Activated CD4-positive, alpha-beta memory T cell treated with anti-CD3 and anti-CD28 coated beads, Interleukin-2, amount 10 ng/mL, durations not matched to agents 7 days and 5 days (primary cell): ENCODE data around the gene LSAMP. TPM values are rescaled to one million over a fixed set of nuclear protein-coding genes. Genes with fewer than 3 reads are reported as not detected.
"Not testable (repeated sequence)": the region's sequence is repeated elsewhere in the genome, so short reads cannot be mapped to it uniquely, and the experiment has no call there.

ENCODE experiments used
- CTCF ChIA-PET: fragments of 350-600 bp; sonication (Branson Sonifier 250); formaldehyde crosslinking; loops from one replicate; lab custom pipeline; 2021; ENCODE audit warnings: antibody characterized with exemption, inconsistent platforms; lab: Charles Lee
- POLR2A ChIA-PET: fragments of 350-600 bp; sonication (Branson Sonifier 250); formaldehyde crosslinking; loops from one replicate; lab custom pipeline; 2021; ENCODE audit warnings: antibody characterized with exemption; lab: Charles Lee
- DNase-seq: peaks from one replicate; pipeline ENCODE4 v3.0.0-alpha.2; 2020
- H3K27ac Mint-ChIP-seq: one replicate; pipeline ENCODE4 v1.8.0; 2021; ENCODE audit warnings: mild to moderate bottlenecking, mixed read lengths
- H3K27me3 Mint-ChIP-seq: one replicate; pipeline ENCODE4 v1.8.0; 2021; ENCODE audit warnings: mixed read lengths
- H3K36me3 Mint-ChIP-seq: one replicate; pipeline ENCODE4 v1.8.0; 2021; ENCODE audit warnings: low read depth, mixed read lengths
- H3K4me1 Mint-ChIP-seq: one replicate; pipeline ENCODE4 v1.8.0; 2021; ENCODE audit warnings: mixed read lengths
- H3K4me3 Mint-ChIP-seq: one replicate; pipeline ENCODE4 v1.8.0; 2021; ENCODE audit warnings: mild to moderate bottlenecking, mixed read lengths
- H3K9me3 Mint-ChIP-seq: one replicate; pipeline ENCODE4 v1.8.0; 2021; ENCODE audit warnings: mixed read lengths
- total RNA-seq, 2 experiments: library from RNA; stranded (reverse); gene quantifications; one replicate each; pipeline ENCODE4 v1.2.3, GENCODE V29; 2021

The LSAMP gene
- total RNA-seq, 2 experiments from 2014 or later: not detected

- no peaks in the 10 kb centered on the region for H3K36me3 Mint-ChIP-seq
- H3K4me3 Mint-ChIP-seq: no peak overlapping the region
- ChIA-PET POLR2A (no interaction called here), CTCF (no interaction called here)
- H3K4me1 Mint-ChIP-seq: no peaks in the 10 kb centered on the region
- no peaks in the 10 kb centered on the region for H3K9me3 Mint-ChIP-seq
- H3K27me3 Mint-ChIP-seq: peaks cover 25% of the 10 kb centered on the region
- no peak overlapping the region for H3K27ac Mint-ChIP-seq
- no peak for DNase-seq
Observed at GRCh38 chr3:115861166-115861733, 584.0 kb downstream of the LSAMP start.

- POLR2A ChIA-PET: no interaction called here
- Mint-ChIP-seq H3K27me3 (peaks cover 25% of the 10 kb centered on the region), H3K27ac (no peak overlapping the region), H3K4me3 (no peak overlapping the region), H3K36me3 (no peaks in the 10 kb centered on the region), H3K9me3 (no peaks in the 10 kb centered on the region), H3K4me1 (no peaks in the 10 kb centered on the region)
- DNase-seq: no peak
- CTCF ChIA-PET: no interaction called here
Observed at GRCh38 chr3:115860766-115861165, 584.5 kb downstream of the LSAMP start.

- POLR2A ChIA-PET: no interaction called here
Observed at GRCh38 chr3:115859002-115859807, 586.1 kb downstream of the LSAMP start.

GRCh38 chr3:115857518-115858136 is 587.7 kb downstream of the LSAMP start:
- H3K4me1 Mint-ChIP-seq: no peaks in the 10 kb centered on the region
- no peak overlapping the region for H3K4me3 Mint-ChIP-seq
- ChIA-PET POLR2A (no interaction called here), CTCF (interaction anchor here (1.6 kb wide), 1 partner anchor 9 kb away, joined by 3 read pairs; no protein-coding TSS in a partner anchor)
- no peaks in the 10 kb centered on the region for H3K9me3 Mint-ChIP-seq
- peaks cover 23% of the 10 kb centered on the region for H3K27me3 Mint-ChIP-seq
- no peak overlapping the region for H3K27ac Mint-ChIP-seq
- no peaks in the 10 kb centered on the region for H3K36me3 Mint-ChIP-seq
- DNase-seq: no peak

More at GRCh38 chr3:115859002-115859807, 586.1 kb downstream of the LSAMP start:
- no peak overlapping the region for H3K27ac Mint-ChIP-seq
- no peak for DNase-seq
- peaks cover 22% of the 10 kb centered on the region for H3K27me3 Mint-ChIP-seq
- CTCF ChIA-PET: no interaction called here
- H3K4me3 Mint-ChIP-seq: no peak overlapping the region
- H3K9me3 Mint-ChIP-seq: no peaks in the 10 kb centered on the region
- no peaks in the 10 kb centered on the region for H3K36me3 Mint-ChIP-seq
- H3K4me1 Mint-ChIP-seq: no peaks in the 10 kb centered on the region

GRCh38 chr3:115855911-115856310 is 589.4 kb downstream of the LSAMP start:
- ChIA-PET CTCF (no interaction called here), POLR2A (no interaction called here)
- Mint-ChIP-seq H3K4me3 (no peak overlapping the region), H3K27ac (no peak overlapping the region), H3K9me3 (no peaks in the 10 kb centered on the region), H3K4me1 (no peaks in the 10 kb centered on the region), H3K36me3 (no peaks in the 10 kb centered on the region), H3K27me3 (peaks cover 13% of the 10 kb centered on the region)
- DNase-seq: no peak

- DNase-seq: no peak
- H3K9me3 Mint-ChIP-seq: no peaks in the 10 kb centered on the region
- ChIA-PET POLR2A (no interaction called here), CTCF (interaction anchor here (1.4 kb wide), 1 partner anchor 17 kb away, joined by 3 read pairs; no protein-coding TSS in a partner anchor)
- H3K4me1 Mint-ChIP-seq: no peaks in the 10 kb centered on the region
- H3K27me3 Mint-ChIP-seq: peaks cover 10% of the 10 kb centered on the region
- H3K27ac Mint-ChIP-seq: no peak overlapping the region
- H3K36me3 Mint-ChIP-seq: no peaks in the 10 kb centered on the region
- H3K4me3 Mint-ChIP-seq: no peak overlapping the region
Observed at GRCh38 chr3:115853104-115853503, 592.2 kb downstream of the LSAMP start.

GRCh38 chr3:115852278-115852677 is 593.0 kb downstream of the LSAMP start:
- ChIA-PET CTCF (no interaction called here), POLR2A (no interaction called here)
- no peaks in the 10 kb centered on the region for H3K9me3 Mint-ChIP-seq
- no peaks in the 10 kb centered on the region for H3K4me1 Mint-ChIP-seq
- no peak for DNase-seq
- H3K36me3 Mint-ChIP-seq: no peaks in the 10 kb centered on the region
- H3K27me3 Mint-ChIP-seq: peaks cover 8% of the 10 kb centered on the region
- no peak overlapping the region for H3K27ac Mint-ChIP-seq
- H3K4me3 Mint-ChIP-seq: no peak overlapping the region

GRCh38 chr3:115851571-115851970 is 593.7 kb downstream of the LSAMP start:
- peaks cover 8% of the 10 kb centered on the region for H3K27me3 Mint-ChIP-seq
- DNase-seq: no peak
- H3K36me3 Mint-ChIP-seq: no peaks in the 10 kb centered on the region
- no peak overlapping the region for H3K4me3 Mint-ChIP-seq
- no peaks in the 10 kb centered on the region for H3K9me3 Mint-ChIP-seq
- ChIA-PET POLR2A (no interaction called here), CTCF (no interaction called here)
- no peaks in the 10 kb centered on the region for H3K4me1 Mint-ChIP-seq
- no peak overlapping the region for H3K27ac Mint-ChIP-seq

- ChIA-PET POLR2A (no interaction called here), CTCF (interaction anchor here (1.3 kb wide), 1 partner anchor 9 kb away, joined by 3 read pairs; no protein-coding TSS in a partner anchor)
- H3K9me3 Mint-ChIP-seq: no peaks in the 10 kb centered on the region
- no peak overlapping the region for H3K4me3 Mint-ChIP-seq
- DNase-seq: no peak
- no peaks in the 10 kb centered on the region for H3K4me1 Mint-ChIP-seq
- no peaks in the 10 kb centered on the region for H3K36me3 Mint-ChIP-seq
- peaks cover 8% of the 10 kb centered on the region for H3K27me3 Mint-ChIP-seq
- no peak overlapping the region for H3K27ac Mint-ChIP-seq
Observed at GRCh38 chr3:115848641-115849040, 596.6 kb downstream of the LSAMP start.

GRCh38 chr3:115845986-115846385 is 599.3 kb downstream of the LSAMP start:
- ChIA-PET CTCF (interaction anchor here (0.7 kb wide), 1 partner anchor 10 kb away, joined by 5 read pairs; no protein-coding TSS in a partner anchor), POLR2A (no interaction called here)
- H3K27ac Mint-ChIP-seq: no peak overlapping the region
- no peaks in the 10 kb centered on the region for H3K36me3 Mint-ChIP-seq
- no peak overlapping the region for H3K4me3 Mint-ChIP-seq
- no peaks in the 10 kb centered on the region for H3K9me3 Mint-ChIP-seq
- H3K27me3 Mint-ChIP-seq: peaks cover 6% of the 10 kb centered on the region
- no peak for DNase-seq
- no peaks in the 10 kb centered on the region for H3K4me1 Mint-ChIP-seq

- H3K27me3 Mint-ChIP-seq, H3K27ac Mint-ChIP-seq, H3K4me1 Mint-ChIP-seq, DNase-seq, H3K36me3 Mint-ChIP-seq, CTCF ChIA-PET, H3K4me3 Mint-ChIP-seq, H3K9me3 Mint-ChIP-seq: not testable (repeated sequence)
- POLR2A ChIA-PET: interaction anchor here (1.2 kb wide), 1 partner anchor 13 kb away, joined by 4 read pairs; no protein-coding TSS in a partner anchor
Observed at GRCh38 chr3:115844729-115845128, 600.6 kb downstream of the LSAMP start.

GRCh38 chr3:115843206-115843605 is 602.1 kb downstream of the LSAMP start:
- Mint-ChIP-seq H3K36me3 (no peaks in the 10 kb centered on the region), H3K27ac (no peak overlapping the region), H3K4me1 (no peaks in the 10 kb centered on the region), H3K9me3 (no peaks in the 10 kb centered on the region), H3K4me3 (no peak overlapping the region), H3K27me3 (peaks cover 3% of the 10 kb centered on the region)
- CTCF ChIA-PET: no interaction called here
- DNase-seq: no peak
- POLR2A ChIA-PET: no interaction called here

- Mint-ChIP-seq H3K4me1 (no peaks in the 10 kb centered on the region), H3K9me3 (no peaks in the 10 kb centered on the region), H3K27ac (no peak overlapping the region), H3K4me3 (no peak overlapping the region), H3K27me3 (peaks cover 8% of the 10 kb centered on the region), H3K36me3 (no peaks in the 10 kb centered on the region)
- no peak for DNase-seq
- POLR2A ChIA-PET: no interaction called here
- CTCF ChIA-PET: no interaction called here
Observed at GRCh38 chr3:115839246-115839645, 606.0 kb downstream of the LSAMP start.
